Hindlimb muscle (tissue), 1 donor: ENCODE data around the gene CEACAM16. TPM values are rescaled to one million over a fixed set of nuclear protein-coding genes. Genes with fewer than 3 reads are reported as not detected.

Source experiments
- polyA plus RNA-seq: library from polyadenylated mRNA; unstranded; fragments of 120-200 nt; gene quantifications from one replicate; pipeline ENCODE4 v1.2.1, GENCODE V29; 2013; ENCODE audit not compliant: insufficient read length

CEACAM16 gene
- polyA plus RNA-seq, 1 donor, result 1.0 TPM

Other genes with a start within 250 kb of the CEACAM16 start
- 6.9 TPM for gene ZNF180, start 198.6 kb upstream of the CEACAM16 start, polyA plus RNA-seq
- not detected for gene CEACAM20, start 169.5 kb upstream of the CEACAM16 start, polyA plus RNA-seq
- not detected for gene IGSF23, start 85.6 kb upstream of the CEACAM16 start, polyA plus RNA-seq
- 24.6 TPM for gene PVR, start 55.2 kb upstream of the CEACAM16 start, polyA plus RNA-seq
- gene CEACAM19, start 27.7 kb upstream of the CEACAM16 start, polyA plus RNA-seq, result 11.7 TPM
- gene BCL3, start 49.6 kb downstream of the CEACAM16 start, polyA plus RNA-seq, result 20.0 TPM
- not detected for gene CBLC, start 78.7 kb downstream of the CEACAM16 start, polyA plus RNA-seq
- 262 TPM for gene BCAM, start 110.0 kb downstream of the CEACAM16 start, polyA plus RNA-seq
- 55.4 TPM for gene NECTIN2, start 147.1 kb downstream of the CEACAM16 start, polyA plus RNA-seq
- 31.1 TPM for gene TOMM40, start 192.1 kb downstream of the CEACAM16 start, polyA plus RNA-seq
- gene APOE, start 206.6 kb downstream of the CEACAM16 start, polyA plus RNA-seq, result 98.9 TPM
- 25.3 TPM for gene APOC1, start 215.5 kb downstream of the CEACAM16 start, polyA plus RNA-seq
- not detected for gene APOC4, start 243.1 kb downstream of the CEACAM16 start, polyA plus RNA-seq
- gene APOC2, start 246.9 kb downstream of the CEACAM16 start, polyA plus RNA-seq, result 0.79 TPM